WI38 (cell line): ENCODE data around the gene PDGFRB.

Source experiments
- H3K4me3 ChIP-seq: 2 replicates; pipeline ENCODE4 v1.5.1; 2011; ENCODE audit warnings: low read depth, mild to moderate bottlenecking, control low read depth, low read length
- CTCF ChIP-seq: IDR thresholded peaks from 2 replicates; pipeline ENCODE4 v1.5.1; 2012; ENCODE audit warnings: low read depth, mild to moderate bottlenecking, control low read depth, low read length

PDGFRB gene

DNA sequence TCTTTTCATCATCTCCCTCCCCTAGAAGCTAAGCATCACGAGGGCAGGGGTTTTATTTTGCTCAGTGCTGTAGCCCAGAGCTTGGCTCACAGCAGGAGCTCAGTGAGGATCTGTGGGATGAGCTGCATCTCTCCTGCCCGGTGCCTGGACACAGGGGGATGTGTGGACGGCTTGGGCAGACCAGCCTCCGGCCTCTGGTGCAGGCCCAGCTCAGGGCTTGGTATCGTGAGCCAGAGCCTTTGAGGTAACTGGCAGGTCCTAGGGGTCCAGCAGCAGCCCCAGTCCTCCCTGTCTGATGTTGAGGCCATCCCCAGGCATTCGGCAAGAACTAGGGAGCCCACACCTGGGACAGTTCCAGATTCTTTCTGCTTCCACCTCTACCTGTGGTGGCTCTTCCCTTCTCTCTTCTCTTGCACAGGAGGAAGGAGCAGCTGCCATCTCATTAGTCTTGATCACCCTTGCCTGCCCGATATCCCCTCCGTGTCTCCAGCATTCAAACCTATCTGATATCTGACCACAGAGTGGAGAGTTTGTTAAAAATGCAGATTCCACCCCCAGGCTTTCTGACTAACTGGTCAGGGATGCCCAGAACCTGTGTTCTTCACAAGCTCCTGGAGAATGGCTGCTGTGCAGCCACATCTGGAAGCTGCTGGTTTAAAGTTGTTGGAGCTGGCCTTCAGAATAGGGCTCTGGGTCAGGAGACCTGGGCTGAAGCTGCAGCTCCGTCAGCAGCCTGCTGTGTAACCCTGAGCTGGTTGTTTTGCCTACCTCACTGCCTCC, 26.3 kb upstream of the PDGFRB start:
- no peak overlapping the region for H3K4me3 ChIP-seq
- TF ChIP-seq CTCF: no peak

- no peak for TF ChIP-seq CTCF
Observed at GRCh38 chr5:150181027-150181426, 25.4 kb upstream of the PDGFRB start.

GRCh38 chr5:150180241-150181026, 24.8 kb upstream of the PDGFRB start:
- TF ChIP-seq CTCF: no peak
- no peak overlapping the region for H3K4me3 ChIP-seq

More at GRCh38 chr5:150181027-150181426, 25.4 kb upstream of the PDGFRB start:
- no peak overlapping the region for H3K4me3 ChIP-seq

DNA sequence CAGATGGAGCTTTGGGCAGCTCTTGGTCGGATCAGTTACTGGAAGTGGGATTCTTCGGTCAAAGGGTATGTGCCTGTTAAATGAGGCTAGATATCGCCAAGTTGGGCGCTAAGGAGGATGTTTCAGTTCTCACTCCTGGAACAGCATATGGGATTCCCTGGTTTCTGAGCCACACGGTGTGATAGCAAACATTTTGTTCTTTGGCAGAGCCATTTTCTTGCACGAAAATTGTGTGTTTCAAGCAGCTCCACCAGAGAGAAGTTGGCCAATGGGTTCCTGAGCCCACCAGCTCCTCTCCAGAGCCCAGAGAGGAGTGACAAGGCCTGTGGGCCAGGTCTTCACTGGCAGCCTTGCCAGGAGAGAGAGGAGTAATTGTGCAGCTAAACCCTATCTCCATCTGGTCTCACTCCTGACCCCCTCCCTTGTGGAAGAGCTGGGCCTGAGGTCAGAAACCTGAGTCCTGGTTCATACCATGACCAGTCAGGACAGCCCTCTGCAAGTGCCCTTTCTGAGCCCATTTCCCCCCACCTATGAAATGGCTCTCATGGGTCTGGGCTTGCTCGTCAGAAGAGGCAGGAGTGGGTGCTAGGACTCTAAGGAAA, 23.5 kb upstream of the PDGFRB start:
- no peak for TF ChIP-seq CTCF
- H3K4me3 ChIP-seq: no peak overlapping the region

- no peak overlapping the region for H3K4me3 ChIP-seq
- no peak for TF ChIP-seq CTCF
Observed at GRCh38 chr5:150178262-150178661, 22.6 kb upstream of the PDGFRB start.

DNA sequence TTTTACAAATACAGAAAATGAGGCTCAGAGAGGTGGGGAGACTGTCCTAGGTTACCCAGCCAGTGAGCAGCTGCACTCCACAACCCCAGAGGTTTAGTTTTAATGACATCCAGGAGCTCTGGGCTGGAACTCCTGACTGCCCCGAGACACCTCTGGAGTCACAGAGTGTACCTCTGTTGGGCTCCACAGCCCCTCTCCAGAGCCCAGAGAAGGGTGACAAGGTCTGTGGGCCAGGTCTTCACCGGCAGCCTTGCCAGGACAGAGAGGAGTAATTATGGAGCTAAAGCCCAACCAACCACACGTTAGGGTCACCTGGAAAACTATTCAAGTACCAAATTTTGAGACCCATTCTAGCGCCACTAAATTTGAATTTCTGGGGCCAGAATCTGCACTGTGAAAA, 22.1 kb upstream of the PDGFRB start:
- no peak for TF ChIP-seq CTCF
- no peak overlapping the region for H3K4me3 ChIP-seq
